ENCODE results near the gene PLB1.

The PLB1 gene

GRCh38 chr2:28628506-28628905, 132.6 kb downstream of the PLB1 start:
- DNase-seq: no peak
- no peaks in the 10 kb centered on the region for H3K36me3 ChIP-seq
- intact Hi-C loops (cut with DNase I; ENCODE audit: low total_unique reads): loop anchor here (5.0 kb wide), 1 partner anchor 124 kb away; the partner anchor contains the start of gene PPP1CB
- H3K9me3 ChIP-seq: no peaks in the 10 kb centered on the region
- H3K27ac ChIP-seq: peak overlapping the region; percentile 98
- H3K27me3 ChIP-seq: no peaks in the 10 kb centered on the region
- no peak overlapping the region for H3K4me3 ChIP-seq
- H3K4me1 ChIP-seq: peaks cover 10 to 99% (median 75%) of the 10 kb centered on the region in 4 donors
- TF ChIP-seq CTCF (IDR thresholded peaks at IDR 0.05): no peak

GRCh38 chr2:28628987-28629386, 133.1 kb downstream of the PLB1 start:
- H3K27me3 ChIP-seq: no peaks in the 10 kb centered on the region
- TF ChIP-seq CTCF (IDR thresholded peaks at IDR 0.05): no peak
- no peaks in the 10 kb centered on the region for H3K36me3 ChIP-seq
- peak overlapping the region; percentile 98 for H3K27ac ChIP-seq
- no peaks in the 10 kb centered on the region for H3K9me3 ChIP-seq
- H3K4me1 ChIP-seq: peaks cover 10 to 99% (median 74%) of the 10 kb centered on the region in 4 donors
- DNase-seq: peak in 1 of 2 donors; percentile 74
- intact Hi-C loops (cut with DNase I; ENCODE audit: low total_unique reads): loop anchor here (5.0 kb wide), 1 partner anchor 123 kb away; the partner anchor contains the start of gene PPP1CB
- no peak overlapping the region for H3K4me3 ChIP-seq

- H3K4me3 ChIP-seq: no peak overlapping the region
- H3K4me1 ChIP-seq: peaks cover 10 to 99% (median 75%) of the 10 kb centered on the region in 4 donors
- H3K27ac ChIP-seq: peak overlapping the region; percentile 98
- H3K9me3 ChIP-seq: no peaks in the 10 kb centered on the region
- no peaks in the 10 kb centered on the region for H3K36me3 ChIP-seq
- no peak for TF ChIP-seq CTCF (IDR thresholded peaks at IDR 0.05)
- peak in 1 of 2 donors; percentile 45 for DNase-seq
- H3K27me3 ChIP-seq: no peaks in the 10 kb centered on the region
- intact Hi-C loops (cut with DNase I; ENCODE audit: low total_unique reads): loop anchor here (5.0 kb wide), 2 partner anchors 122 to 923 kb away; partner anchors contain the start of gene PPP1CB
Measured at GRCh38 chr2:28629910-28630309, 134.1 kb downstream of the PLB1 start.

DNA sequence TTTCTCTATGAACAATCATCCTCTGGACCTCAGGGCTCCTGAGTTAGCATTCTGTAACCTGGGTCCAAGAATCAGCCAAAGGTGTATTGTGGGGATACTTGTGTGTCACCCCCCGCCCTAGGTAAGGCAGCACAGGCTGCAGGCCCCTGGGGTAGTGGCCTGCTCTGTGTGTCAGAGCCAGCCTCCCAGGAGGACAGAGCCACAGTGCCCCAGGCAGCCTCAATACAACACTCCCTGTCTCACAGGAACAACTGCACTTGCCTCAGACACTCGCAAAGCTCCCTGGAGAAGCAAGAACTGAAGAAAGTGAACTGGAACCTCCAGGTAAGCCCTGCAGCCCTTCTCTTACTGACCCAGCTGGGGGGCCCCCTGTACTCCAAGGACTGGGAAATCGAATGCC, 134.5 kb downstream of the PLB1 start:
- peaks cover 10 to 97% (median 72%) of the 10 kb centered on the region in 4 donors for H3K4me1 ChIP-seq
- H3K27me3 ChIP-seq: no peaks in the 10 kb centered on the region
- TF ChIP-seq CTCF (IDR thresholded peaks at IDR 0.05): no peak
- peak overlapping the region; percentile 98 for H3K27ac ChIP-seq
- peak in 1 of 2 donors; percentile 66 for DNase-seq
- no peak overlapping the region for H3K4me3 ChIP-seq
- intact Hi-C loops (cut with DNase I; ENCODE audit: low total_unique reads): loop anchor here (5.0 kb wide), 1 partner anchor 923 kb away; no protein-coding TSS in a partner anchor
- H3K9me3 ChIP-seq: no peaks in the 10 kb centered on the region
- no peaks in the 10 kb centered on the region for H3K36me3 ChIP-seq

- Histone ChIP-seq H3K9me3 (no peaks in the 10 kb centered on the region), H3K4me1 (peaks cover 10 to 97% (median 72%) of the 10 kb centered on the region in 4 donors), H3K27me3 (no peaks in the 10 kb centered on the region), H3K4me3 (no peak overlapping the region), H3K27ac (peak overlapping the region; percentile 98), H3K36me3 (no peaks in the 10 kb centered on the region)
- intact Hi-C loops (cut with DNase I; ENCODE audit: low total_unique reads): loop anchor here (5.0 kb wide), 1 partner anchor 924 kb away; no protein-coding TSS in a partner anchor
- no peak for TF ChIP-seq CTCF (IDR thresholded peaks at IDR 0.05)
- DNase-seq: peak in 1 of 2 donors; percentile 62
Measured at GRCh38 chr2:28631514-28632206, 135.8 kb downstream of the PLB1 start.

Data from tibial artery (tissue), 4 donors.